Astrocyte (in vitro differentiated cells and primary cell): ENCODE results near the gene CDC25C. TPM values are rescaled to one million over a fixed set of nuclear protein-coding genes. Genes with fewer than 3 reads are reported as not detected.

ENCODE experiments used
- DNase-seq: peaks from one replicate; pipeline ENCODE4 v3.0.0-alpha.2; 2010; ENCODE audit warnings: low read depth
- FAIRE-seq: peaks from 2 replicates; lab custom pipeline; 2011; peaks lifted over from hg19 to GRCh38; lab: Jason Lieb, UNC
- H2AFZ ChIP-seq: 2 replicates; pipeline ENCODE4 v1.6.0; 2012; ENCODE audit warnings: low read depth, low read length, inconsistent platforms
- H3K27ac ChIP-seq: 2 replicates; pipeline ENCODE4 v1.5.1; 2011; ENCODE audit warnings: low read depth, low read length, inconsistent platforms
- H3K27me3 ChIP-seq: 2 replicates; pipeline ENCODE4 v1.6.0; 2011; ENCODE audit warnings: low read length, inconsistent platforms; ENCODE audit not compliant: insufficient read depth
- H3K36me3 ChIP-seq: 2 replicates; pipeline ENCODE4 v1.5.1; 2011; ENCODE audit warnings: low read length, inconsistent platforms; ENCODE audit not compliant: insufficient read depth
- H3K4me1 ChIP-seq: 2 replicates; pipeline ENCODE4 v1.5.1; 2011; ENCODE audit warnings: low read length, inconsistent platforms; ENCODE audit not compliant: insufficient read depth
- H3K4me2 ChIP-seq: 2 replicates; pipeline ENCODE4 v1.6.0; 2012; ENCODE audit warnings: low read length, inconsistent platforms
- H3K4me3 ChIP-seq: 2 replicates; pipeline ENCODE4 v1.5.1; 2011; ENCODE audit warnings: low read depth, mild to moderate bottlenecking, low read length, inconsistent platforms; ENCODE audit not compliant: insufficient read depth
- H3K79me2 ChIP-seq: 2 replicates; pipeline ENCODE4 v1.6.0; 2012; ENCODE audit warnings: mild to moderate bottlenecking, low read length, inconsistent platforms; ENCODE audit not compliant: insufficient read depth
- H3K9ac ChIP-seq: 2 replicates; pipeline ENCODE4 v1.6.0; 2012; ENCODE audit warnings: mild to moderate bottlenecking, low read length, inconsistent platforms
- H3K9me3 ChIP-seq: 2 replicates; pipeline ENCODE4 v1.5.1; 2012; ENCODE audit warnings: low read depth, mild to moderate bottlenecking, low read length, inconsistent platforms; ENCODE audit not compliant: insufficient read depth
- H4K20me1 ChIP-seq: 2 replicates; pipeline ENCODE4 v1.6.0; 2012; ENCODE audit warnings: low read length, inconsistent platforms; ENCODE audit not compliant: insufficient read depth
- H3K27ac Mint-ChIP-seq: one replicate; pipeline ENCODE4 v1.8.0; 2021; ENCODE audit warnings: mild to moderate bottlenecking, mixed read lengths; ENCODE audit not compliant: unreplicated experiment
- H3K27me3 Mint-ChIP-seq: one replicate; pipeline ENCODE4 v1.8.0; 2021; ENCODE audit warnings: low read depth, mixed read lengths; ENCODE audit not compliant: unreplicated experiment
- H3K36me3 Mint-ChIP-seq: one replicate; pipeline ENCODE4 v1.8.0; 2021; ENCODE audit warnings: low read depth, mixed read lengths; ENCODE audit not compliant: unreplicated experiment
- H3K4me1 Mint-ChIP-seq: one replicate; pipeline ENCODE4 v1.8.0; 2021; ENCODE audit warnings: low read depth, mixed read lengths; ENCODE audit not compliant: unreplicated experiment
- H3K4me3 Mint-ChIP-seq: one replicate; pipeline ENCODE4 v1.8.0; 2021; ENCODE audit warnings: mild to moderate bottlenecking, moderate library complexity, mixed read lengths; ENCODE audit not compliant: unreplicated experiment
- H3K9me3 Mint-ChIP-seq: one replicate; pipeline ENCODE4 v1.8.0; 2021; ENCODE audit warnings: mild to moderate bottlenecking, mixed read lengths; ENCODE audit not compliant: unreplicated experiment
- EZH2 ChIP-seq: IDR thresholded peaks from 2 replicates; pipeline ENCODE4 v1.6.1; 2012; ENCODE audit warnings: mild to moderate bottlenecking, low read length, inconsistent platforms; ENCODE audit not compliant: insufficient read depth
- total RNA-seq: library from RNA; stranded (reverse); gene quantifications from 2 replicates; pipeline ENCODE4 v1.2.1, GENCODE V29; 2021
- TF ChIP-seq, protein P1 (sequence below): IDR thresholded peaks from 2 replicates; pipeline ENCODE4 v1.5.1; 2011; ENCODE audit warnings: low read depth, mild to moderate bottlenecking, inconsistent platforms, low read length, moderate library complexity; ENCODE audit not compliant: insufficient read depth

Gene CDC25C
- total RNA-seq, 1 donor from 2014 or later = 1.6 TPM

DNA sequence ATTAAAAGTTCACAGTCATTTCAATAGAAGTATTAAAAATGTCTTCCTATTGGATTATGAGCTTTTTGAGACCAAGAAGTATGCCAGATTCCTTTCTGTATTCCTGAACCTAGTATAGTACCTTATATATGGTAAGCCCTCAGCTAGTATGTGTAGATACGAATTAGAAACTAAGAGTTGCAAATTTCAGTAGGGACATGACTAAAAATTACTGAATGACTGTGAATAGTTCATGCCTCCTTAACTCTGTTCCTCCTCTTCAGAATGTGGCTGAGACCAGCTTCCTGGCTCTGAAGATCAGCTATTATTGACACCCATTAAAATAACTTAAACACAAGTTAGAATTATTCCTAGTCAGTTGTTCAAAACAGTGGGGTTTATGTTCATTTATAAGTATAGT is 40.6 kb upstream of the CDC25C start:
- H3K4me3 Mint-ChIP-seq = no peak overlapping the region
- H3K9me3 Mint-ChIP-seq = no peaks in the 10 kb centered on the region
- H3K4me1 Mint-ChIP-seq = peaks cover 18% of the 10 kb centered on the region
- H3K27me3 Mint-ChIP-seq = no peaks in the 10 kb centered on the region
- no peaks in the 10 kb centered on the region for H3K27me3 ChIP-seq
- no peak overlapping the region for H3K9ac ChIP-seq
- peaks cover 54% of the 10 kb centered on the region for H3K79me2 ChIP-seq
- peaks cover 2% of the 10 kb centered on the region for H3K36me3 Mint-ChIP-seq
- FAIRE-seq = no peak
- no peak for TF ChIP-seq EZH2
- TF ChIP-seq, protein P1, sequence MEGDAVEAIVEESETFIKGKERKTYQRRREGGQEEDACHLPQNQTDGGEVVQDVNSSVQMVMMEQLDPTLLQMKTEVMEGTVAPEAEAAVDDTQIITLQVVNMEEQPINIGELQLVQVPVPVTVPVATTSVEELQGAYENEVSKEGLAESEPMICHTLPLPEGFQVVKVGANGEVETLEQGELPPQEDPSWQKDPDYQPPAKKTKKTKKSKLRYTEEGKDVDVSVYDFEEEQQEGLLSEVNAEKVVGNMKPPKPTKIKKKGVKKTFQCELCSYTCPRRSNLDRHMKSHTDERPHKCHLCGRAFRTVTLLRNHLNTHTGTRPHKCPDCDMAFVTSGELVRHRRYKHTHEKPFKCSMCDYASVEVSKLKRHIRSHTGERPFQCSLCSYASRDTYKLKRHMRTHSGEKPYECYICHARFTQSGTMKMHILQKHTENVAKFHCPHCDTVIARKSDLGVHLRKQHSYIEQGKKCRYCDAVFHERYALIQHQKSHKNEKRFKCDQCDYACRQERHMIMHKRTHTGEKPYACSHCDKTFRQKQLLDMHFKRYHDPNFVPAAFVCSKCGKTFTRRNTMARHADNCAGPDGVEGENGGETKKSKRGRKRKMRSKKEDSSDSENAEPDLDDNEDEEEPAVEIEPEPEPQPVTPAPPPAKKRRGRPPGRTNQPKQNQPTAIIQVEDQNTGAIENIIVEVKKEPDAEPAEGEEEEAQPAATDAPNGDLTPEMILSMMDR = no peak
- H3K9me3 ChIP-seq = no peaks in the 10 kb centered on the region
- peaks cover 39% of the 10 kb centered on the region for H4K20me1 ChIP-seq
- no peaks in the 10 kb centered on the region for H3K36me3 ChIP-seq
- no peak overlapping the region for H2AFZ ChIP-seq
- no peak overlapping the region for H3K27ac Mint-ChIP-seq
- H3K4me2 ChIP-seq = no peak overlapping the region
- no peak for DNase-seq
- H3K4me1 ChIP-seq = no peaks in the 10 kb centered on the region
- H3K27ac ChIP-seq = no peak overlapping the region
- H3K4me3 ChIP-seq = no peak overlapping the region

DNA sequence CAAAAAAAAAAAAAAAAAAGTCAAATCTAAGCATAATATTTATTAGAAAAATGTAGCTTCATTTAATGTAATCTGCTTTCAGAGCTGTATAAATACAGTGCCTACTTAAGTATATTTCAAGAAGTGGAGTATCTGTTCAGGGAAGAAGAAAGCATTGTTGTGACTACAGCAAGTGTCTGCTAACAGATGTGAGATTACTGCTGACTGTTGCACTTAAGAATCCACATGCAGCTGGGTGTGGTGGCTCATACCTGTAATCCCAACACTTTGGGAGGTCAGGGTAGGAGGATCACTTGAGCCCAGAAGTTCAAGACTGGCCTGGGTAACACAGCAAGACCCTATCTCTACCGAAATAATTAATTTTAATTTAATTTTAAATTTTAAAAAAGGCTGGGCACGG is 39.9 kb upstream of the CDC25C start:
- Mint-ChIP-seq H3K36me3 (peaks cover 2% of the 10 kb centered on the region), H3K27me3 (no peaks in the 10 kb centered on the region), H3K4me3 (no peak overlapping the region), H3K4me1 (peaks cover 18% of the 10 kb centered on the region), H3K9me3 (no peaks in the 10 kb centered on the region), H3K27ac (no peak overlapping the region)
- Histone ChIP-seq H3K36me3 (no peaks in the 10 kb centered on the region), H3K27me3 (no peaks in the 10 kb centered on the region), H3K79me2 (peaks cover 61% of the 10 kb centered on the region), H3K9ac (no peak overlapping the region), H3K4me2 (no peak overlapping the region), H3K4me1 (no peaks in the 10 kb centered on the region), H3K4me3 (no peak overlapping the region), H3K27ac (no peak overlapping the region), H4K20me1 (peaks cover 46% of the 10 kb centered on the region), H3K9me3 (no peaks in the 10 kb centered on the region), H2AFZ (no peak overlapping the region)
- DNase-seq (no peak), FAIRE-seq (no peak)
- no peak for TF ChIP-seq EZH2
- TF ChIP-seq, protein P1 = no peak

DNA sequence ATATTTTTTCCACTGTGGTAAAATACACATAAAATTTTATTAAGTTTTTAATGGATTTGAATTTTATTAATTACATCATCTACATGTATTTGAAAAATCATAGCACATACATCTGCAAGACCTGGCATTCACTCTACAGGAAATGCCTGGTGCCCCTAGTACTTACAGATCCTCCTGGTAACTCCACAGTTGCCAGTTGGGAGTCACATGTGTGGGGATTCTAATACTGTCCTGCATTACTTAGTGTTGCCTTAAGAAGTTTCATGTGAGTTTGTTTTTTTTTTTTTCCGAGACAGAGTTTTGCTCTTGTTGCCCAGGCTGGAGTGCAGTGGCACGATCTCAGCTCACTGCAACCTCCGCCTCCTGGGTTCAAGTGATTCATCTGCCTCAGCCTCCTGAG is 38.9 kb upstream of the CDC25C start:
- FAIRE-seq (no peak), DNase-seq (no peak)
- Histone ChIP-seq H3K27me3 (no peaks in the 10 kb centered on the region), H3K4me3 (no peak overlapping the region), H3K9ac (no peak overlapping the region), H3K27ac (no peak overlapping the region), H4K20me1 (peaks cover 50% of the 10 kb centered on the region), H3K79me2 (peaks cover 70% of the 10 kb centered on the region), H3K36me3 (no peaks in the 10 kb centered on the region), H2AFZ (no peak overlapping the region), H3K4me1 (no peaks in the 10 kb centered on the region), H3K9me3 (no peaks in the 10 kb centered on the region), H3K4me2 (no peak overlapping the region)
- Mint-ChIP-seq H3K9me3 (no peaks in the 10 kb centered on the region), H3K27ac (no peak overlapping the region), H3K27me3 (no peaks in the 10 kb centered on the region), H3K4me3 (no peak overlapping the region), H3K36me3 (peaks cover 2% of the 10 kb centered on the region), H3K4me1 (peaks cover 18% of the 10 kb centered on the region)
- no peak for TF ChIP-seq EZH2
- TF ChIP-seq, protein P1 = no peak
